A549 treated with AZD2906 at 1 μM for 4 hours (cell line): ENCODE results near the gene SULT4A1. TPM values are rescaled to one million over a fixed set of nuclear protein-coding genes. Genes with fewer than 3 reads are reported as not detected.

ENCODE experiments used
- total RNA-seq: library from RNA; stranded (reverse); fragments of 200-300 nt; extraction: Qiagen RNA extraction; gene quantifications from 5 replicates; pipeline ENCODE4 v1.2.3, GENCODE V29; 2022

Gene SULT4A1, protein sequence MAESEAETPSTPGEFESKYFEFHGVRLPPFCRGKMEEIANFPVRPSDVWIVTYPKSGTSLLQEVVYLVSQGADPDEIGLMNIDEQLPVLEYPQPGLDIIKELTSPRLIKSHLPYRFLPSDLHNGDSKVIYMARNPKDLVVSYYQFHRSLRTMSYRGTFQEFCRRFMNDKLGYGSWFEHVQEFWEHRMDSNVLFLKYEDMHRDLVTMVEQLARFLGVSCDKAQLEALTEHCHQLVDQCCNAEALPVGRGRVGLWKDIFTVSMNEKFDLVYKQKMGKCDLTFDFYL
- total RNA-seq, result not detected in 5 replicates

DNA sequence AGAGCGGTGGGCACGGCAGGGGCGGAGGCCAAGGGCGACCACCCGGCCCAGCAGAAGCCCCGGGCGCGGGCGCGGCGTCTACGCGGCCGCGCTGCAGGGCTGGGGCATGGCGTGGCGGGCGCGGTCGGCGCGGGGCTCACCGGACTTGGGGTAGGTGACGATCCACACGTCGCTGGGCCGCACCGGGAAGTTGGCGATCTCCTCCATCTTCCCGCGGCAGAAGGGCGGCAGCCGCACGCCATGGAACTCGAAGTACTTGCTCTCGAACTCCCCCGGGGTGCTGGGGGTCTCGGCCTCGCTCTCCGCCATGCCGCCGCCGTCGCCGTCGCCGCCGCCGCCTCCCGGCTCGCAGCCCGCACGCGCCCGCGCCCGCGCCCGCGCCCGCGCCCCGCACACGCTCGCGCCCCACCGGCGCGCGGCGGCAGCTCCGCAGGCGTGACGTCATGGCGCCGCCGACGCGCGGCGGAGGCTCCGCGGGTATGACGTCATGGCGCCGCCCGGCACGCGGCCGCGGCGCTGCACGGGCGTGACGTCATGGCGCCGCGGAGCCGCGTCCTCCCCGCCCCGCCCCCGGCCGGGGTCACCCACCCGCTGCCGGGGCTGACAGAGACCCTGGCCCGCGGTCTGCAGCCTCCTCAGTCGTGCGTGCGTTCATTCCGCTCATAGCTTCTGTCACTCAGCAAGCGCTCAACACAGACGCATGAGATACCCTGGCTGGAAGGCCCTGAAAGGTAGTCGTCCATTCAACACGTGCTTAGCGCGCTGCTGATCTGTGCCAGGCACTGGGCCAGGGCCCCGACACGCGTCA, at the start of gene SULT4A1:
Gene SULT4A1, minus strand, starts transcription at position 440 of the 808 bp plus-strand sequence. Its CDS starts 131 bp downstream, at position 309.

DNA sequence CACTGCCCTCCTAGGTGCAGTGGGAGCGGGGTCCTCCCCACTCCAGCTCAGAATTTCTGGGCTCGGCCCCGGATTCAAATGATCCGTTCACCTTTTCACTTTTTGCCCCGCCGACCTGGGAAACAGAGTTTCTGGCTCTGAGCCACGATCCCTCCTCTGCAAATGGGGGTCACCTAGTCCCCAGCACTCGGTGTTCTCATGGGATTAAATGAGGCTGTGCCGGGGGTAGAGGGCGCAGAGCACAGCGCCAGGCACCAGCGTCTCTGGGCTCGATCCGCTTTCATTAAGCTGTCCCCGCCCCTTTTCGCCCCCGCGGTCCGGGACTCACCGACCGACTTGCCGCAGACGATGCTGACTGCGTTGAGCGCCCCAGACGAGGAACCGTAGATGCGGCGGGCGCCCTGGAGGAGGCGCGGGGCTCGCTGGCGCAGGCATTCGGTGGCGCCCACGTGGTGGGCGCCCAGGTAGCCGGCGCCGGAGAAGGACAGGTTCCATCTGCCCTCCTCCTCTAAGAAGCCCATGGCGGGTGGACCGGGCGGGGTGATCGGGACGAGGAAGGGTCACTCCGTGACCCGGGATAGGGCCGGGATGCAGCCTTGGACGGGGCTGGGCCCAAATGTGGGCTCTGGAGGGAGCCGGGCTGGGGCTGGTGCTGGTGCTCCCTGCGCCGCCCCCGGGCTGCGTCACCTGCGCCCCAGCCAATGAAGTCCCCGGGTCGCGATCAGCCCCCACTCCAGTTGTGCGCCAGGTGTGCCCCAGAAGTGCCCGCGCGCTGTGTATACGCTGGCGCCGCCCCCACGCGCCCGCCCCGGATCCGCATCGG, 29.3 kb upstream of the SULT4A1 start, which contains the start of gene PNPLA5:
Gene PNPLA5, minus strand, starts transcription at position 654 of the 823 bp plus-strand sequence. Its CDS starts 133 bp downstream, at position 521.

DNA sequence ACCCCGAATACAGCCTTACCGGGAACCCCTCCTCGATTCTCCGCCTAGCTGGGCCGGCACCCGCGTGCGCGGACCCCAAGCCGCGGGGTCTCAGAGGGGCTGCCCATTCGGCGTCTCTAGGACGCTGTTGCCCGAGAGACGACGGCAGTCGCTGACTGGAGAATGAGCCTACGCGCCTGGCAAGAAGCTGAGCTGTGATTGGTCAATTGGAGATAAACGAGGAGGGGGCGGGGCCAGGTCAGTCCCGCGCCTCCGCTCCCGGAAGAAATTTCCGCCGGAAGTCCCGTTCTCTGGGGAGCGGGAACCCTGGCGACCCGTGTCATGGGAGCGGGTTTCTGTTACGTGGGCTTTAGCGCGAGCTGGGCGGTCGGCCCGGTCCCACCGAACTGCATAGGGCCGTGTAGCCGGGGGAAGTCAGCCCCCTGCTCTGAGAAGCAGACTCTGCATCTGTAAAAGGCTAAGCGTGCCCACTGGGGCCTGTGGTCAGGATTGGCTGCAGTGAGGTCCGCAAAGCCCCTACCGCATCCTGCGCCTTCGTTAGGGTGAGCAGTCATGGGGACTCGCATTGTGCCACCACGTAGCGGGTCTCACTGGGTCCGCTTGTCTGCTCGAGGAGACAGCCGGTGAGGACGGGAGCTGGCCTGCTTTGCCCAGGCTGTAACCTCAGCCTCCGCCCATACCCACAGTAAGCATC, 50.0 kb downstream of the SULT4A1 start, which contains the start of gene EFCAB6:
Gene EFCAB6, minus strand, starts transcription at position 157 of the 694 bp plus-strand sequence. CDS start 29,987 bp downstream, outside the sequence.

Other genes with a start within 250 kb of the SULT4A1 start
- 0.28 to 0.70 TPM (median 0.42 TPM) in 5 replicates for gene EFCAB6, start 50.2 kb downstream of the SULT4A1 start, total RNA-seq
- gene PNPLA5, start 29.5 kb upstream of the SULT4A1 start, total RNA-seq, result 0.03 to 0.07 TPM (median 0.06 TPM) in 3 of 5 replicates, not detected in the others
- 0.59 to 1.1 TPM (median 0.65 TPM) in 5 replicates for gene PNPLA3, start 61.3 kb upstream of the SULT4A1 start, total RNA-seq
- 42.0 to 46.7 TPM (median 43.6 TPM) in 5 replicates for gene SAMM50, start 92.9 kb upstream of the SULT4A1 start, total RNA-seq
- 36.8 to 44.7 TPM (median 41.3 TPM) in 5 replicates for gene PARVB, start 161.8 kb upstream of the SULT4A1 start, total RNA-seq